SK-N-SH (cell line): ENCODE results near the gene GRM6.

Source experiments
- CHD2 ChIP-seq: fragments of 150-350 bp; IDR thresholded peaks from 2 replicates; pipeline ENCODE4 v1.6.1; 2018; ENCODE audit warnings: low read length; ENCODE audit not compliant: partially characterized antibody
- EP300 ChIP-seq, 2 experiments: IDR thresholded peaks; 2 replicates each; pipeline versions ENCODE4 v1.4.0 to v1.6.1; 2012; ENCODE audit warnings: borderline replicate concordance in 1 of 2, low read depth in 1 of 2, low read length in 1 of 2
- EZH2phosphoT487 ChIP-seq: fragments of 200-600 bp; sonication (generic); IDR thresholded peaks from 2 replicates; pipeline ENCODE4 v1.6.1; 2017; ENCODE audit warnings: low read depth, mixed run types, mild to moderate bottlenecking, antibody characterized with exemption, moderate library complexity, borderline replicate concordance
- GABPA ChIP-seq: IDR thresholded peaks from 2 replicates; pipeline ENCODE4 v1.4.0; 2012; ENCODE audit warnings: low read depth, mild to moderate bottlenecking
- GATA2 ChIP-seq: sonication (generic); formaldehyde crosslinking; IDR thresholded peaks from 2 replicates; pipeline ENCODE4 v1.5.0; 2020; ENCODE audit warnings: mild to moderate bottlenecking, missing genetic modification reagents
- MXI1 ChIP-seq: IDR thresholded peaks from 2 replicates; pipeline ENCODE4 v1.6.1; 2012; ENCODE audit warnings: mild to moderate bottlenecking, low read depth, low read length, improper control_type of control experiment
- RAD21 ChIP-seq: IDR thresholded peaks from 2 replicates; pipeline ENCODE4 v1.6.1; 2012; ENCODE audit warnings: mild to moderate bottlenecking, low read length
- RFX5 ChIP-seq: IDR thresholded peaks from 2 replicates; pipeline ENCODE4 v1.6.1; 2012; ENCODE audit warnings: mild to moderate bottlenecking, improper control_type of control experiment, low read length
- SIN3A ChIP-seq: IDR thresholded peaks from 2 replicates; pipeline ENCODE4 v1.6.1; 2012; ENCODE audit warnings: low read depth, mild to moderate bottlenecking, low read length, moderate library complexity, borderline replicate concordance
- TCF12 ChIP-seq: IDR thresholded peaks from 2 replicates; pipeline ENCODE4 v1.4.0; 2012
- TF ChIP-seq, protein P1 (sequence below): fragments of 200-600 bp; sonication (generic); IDR thresholded peaks from 2 replicates; pipeline ENCODE4 v1.6.1; 2017; ENCODE audit warnings: antibody characterized with exemption, mild to moderate bottlenecking, moderate library complexity
- TF ChIP-seq, protein P2 (sequence below): IDR thresholded peaks from 2 replicates; pipeline ENCODE4 v1.4.0; 2012; ENCODE audit warnings: low read depth
- TF ChIP-seq, protein P3 (sequence below): IDR thresholded peaks from 2 replicates; pipeline ENCODE4 v1.6.1; 2012; ENCODE audit warnings: mild to moderate bottlenecking, low read depth, low read length, moderate library complexity

DNA sequence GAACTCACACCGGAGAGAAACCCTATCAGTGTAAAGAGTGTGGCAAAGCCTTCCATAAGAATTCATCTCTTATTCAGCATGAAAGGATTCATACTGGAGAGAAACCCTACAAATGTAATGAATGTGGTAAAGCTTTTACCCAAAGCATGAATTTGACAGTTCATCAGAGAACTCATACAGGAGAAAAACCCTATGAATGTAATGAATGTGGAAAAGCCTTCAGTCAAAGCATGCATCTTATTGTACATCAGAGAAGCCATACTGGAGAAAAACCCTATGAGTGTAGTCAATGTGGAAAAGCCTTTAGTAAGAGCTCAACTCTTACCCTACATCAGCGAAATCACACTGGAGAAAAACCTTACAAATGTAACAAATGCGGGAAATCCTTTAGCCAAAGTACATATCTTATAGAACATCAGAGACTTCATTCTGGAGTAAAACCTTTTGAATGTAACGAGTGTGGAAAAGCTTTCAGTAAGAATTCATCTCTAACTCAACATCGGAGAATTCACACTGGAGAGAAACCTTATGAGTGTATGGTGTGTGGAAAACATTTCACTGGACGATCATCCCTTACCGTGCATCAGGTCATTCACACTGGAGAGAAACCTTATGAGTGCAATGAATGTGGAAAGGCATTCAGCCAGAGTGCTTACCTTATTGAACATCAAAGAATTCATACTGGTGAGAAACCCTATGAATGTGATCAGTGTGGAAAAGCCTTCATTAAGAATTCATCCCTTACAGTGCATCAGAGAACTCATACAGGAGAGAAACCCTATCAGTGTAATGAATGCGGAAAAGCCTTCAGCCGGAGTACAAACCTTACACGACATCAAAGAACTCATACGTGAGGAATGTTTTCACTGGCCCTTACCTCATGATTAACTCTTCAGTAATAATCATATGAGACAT is 63.0 kb downstream of the GRM6 start:
- TF ChIP-seq GABPA, result no peak
- TF ChIP-seq, protein P1, sequence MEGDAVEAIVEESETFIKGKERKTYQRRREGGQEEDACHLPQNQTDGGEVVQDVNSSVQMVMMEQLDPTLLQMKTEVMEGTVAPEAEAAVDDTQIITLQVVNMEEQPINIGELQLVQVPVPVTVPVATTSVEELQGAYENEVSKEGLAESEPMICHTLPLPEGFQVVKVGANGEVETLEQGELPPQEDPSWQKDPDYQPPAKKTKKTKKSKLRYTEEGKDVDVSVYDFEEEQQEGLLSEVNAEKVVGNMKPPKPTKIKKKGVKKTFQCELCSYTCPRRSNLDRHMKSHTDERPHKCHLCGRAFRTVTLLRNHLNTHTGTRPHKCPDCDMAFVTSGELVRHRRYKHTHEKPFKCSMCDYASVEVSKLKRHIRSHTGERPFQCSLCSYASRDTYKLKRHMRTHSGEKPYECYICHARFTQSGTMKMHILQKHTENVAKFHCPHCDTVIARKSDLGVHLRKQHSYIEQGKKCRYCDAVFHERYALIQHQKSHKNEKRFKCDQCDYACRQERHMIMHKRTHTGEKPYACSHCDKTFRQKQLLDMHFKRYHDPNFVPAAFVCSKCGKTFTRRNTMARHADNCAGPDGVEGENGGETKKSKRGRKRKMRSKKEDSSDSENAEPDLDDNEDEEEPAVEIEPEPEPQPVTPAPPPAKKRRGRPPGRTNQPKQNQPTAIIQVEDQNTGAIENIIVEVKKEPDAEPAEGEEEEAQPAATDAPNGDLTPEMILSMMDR, result no peak
- no peak for TF ChIP-seq EP300 (IDR thresholded peaks at IDR 0.05; ENCODE audit: borderline replicate concordance in 1 of 2, low read depth in 1 of 2, low read length in 1 of 2)
- TF ChIP-seq EZH2phosphoT487, result no peak
- TF ChIP-seq TCF12, result no peak
- TF ChIP-seq GATA2 (CRISPR knock-in tag), result no peak
- TF ChIP-seq, protein P2, sequence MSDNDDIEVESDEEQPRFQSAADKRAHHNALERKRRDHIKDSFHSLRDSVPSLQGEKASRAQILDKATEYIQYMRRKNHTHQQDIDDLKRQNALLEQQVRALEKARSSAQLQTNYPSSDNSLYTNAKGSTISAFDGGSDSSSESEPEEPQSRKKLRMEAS, result no peak
- no peak for TF ChIP-seq MXI1
- TF ChIP-seq RAD21, result no peak
- no peak for TF ChIP-seq RFX5
- TF ChIP-seq SIN3A, result no peak
- TF ChIP-seq, protein P3, sequence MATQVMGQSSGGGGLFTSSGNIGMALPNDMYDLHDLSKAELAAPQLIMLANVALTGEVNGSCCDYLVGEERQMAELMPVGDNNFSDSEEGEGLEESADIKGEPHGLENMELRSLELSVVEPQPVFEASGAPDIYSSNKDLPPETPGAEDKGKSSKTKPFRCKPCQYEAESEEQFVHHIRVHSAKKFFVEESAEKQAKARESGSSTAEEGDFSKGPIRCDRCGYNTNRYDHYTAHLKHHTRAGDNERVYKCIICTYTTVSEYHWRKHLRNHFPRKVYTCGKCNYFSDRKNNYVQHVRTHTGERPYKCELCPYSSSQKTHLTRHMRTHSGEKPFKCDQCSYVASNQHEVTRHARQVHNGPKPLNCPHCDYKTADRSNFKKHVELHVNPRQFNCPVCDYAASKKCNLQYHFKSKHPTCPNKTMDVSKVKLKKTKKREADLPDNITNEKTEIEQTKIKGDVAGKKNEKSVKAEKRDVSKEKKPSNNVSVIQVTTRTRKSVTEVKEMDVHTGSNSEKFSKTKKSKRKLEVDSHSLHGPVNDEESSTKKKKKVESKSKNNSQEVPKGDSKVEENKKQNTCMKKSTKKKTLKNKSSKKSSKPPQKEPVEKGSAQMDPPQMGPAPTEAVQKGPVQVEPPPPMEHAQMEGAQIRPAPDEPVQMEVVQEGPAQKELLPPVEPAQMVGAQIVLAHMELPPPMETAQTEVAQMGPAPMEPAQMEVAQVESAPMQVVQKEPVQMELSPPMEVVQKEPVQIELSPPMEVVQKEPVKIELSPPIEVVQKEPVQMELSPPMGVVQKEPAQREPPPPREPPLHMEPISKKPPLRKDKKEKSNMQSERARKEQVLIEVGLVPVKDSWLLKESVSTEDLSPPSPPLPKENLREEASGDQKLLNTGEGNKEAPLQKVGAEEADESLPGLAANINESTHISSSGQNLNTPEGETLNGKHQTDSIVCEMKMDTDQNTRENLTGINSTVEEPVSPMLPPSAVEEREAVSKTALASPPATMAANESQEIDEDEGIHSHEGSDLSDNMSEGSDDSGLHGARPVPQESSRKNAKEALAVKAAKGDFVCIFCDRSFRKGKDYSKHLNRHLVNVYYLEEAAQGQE, result no peak
- no peak for TF ChIP-seq CHD2
